GM21528 (cell line): ENCODE measurements around the gene POFUT2.

Experiments
- ATAC-seq: cut with Tn5 transposase; IDR thresholded peaks from one replicate; pipeline ENCODE4 v1.9.1; 2021; ENCODE audit warnings: mild to moderate bottlenecking, moderate library complexity; ENCODE audit not compliant: unreplicated experiment, low FRiP score

Gene POFUT2

GRCh38 chr21:45253633-45254459, 33.8 kb downstream of the POFUT2 start:
- ATAC-seq = no peak

- no peak for ATAC-seq
Observed at GRCh38 chr21:45253180-45253579, 34.5 kb downstream of the POFUT2 start.

- no peak for ATAC-seq
Observed at GRCh38 chr21:45252448-45252925, 35.2 kb downstream of the POFUT2 start.

- no peak for ATAC-seq
Observed at GRCh38 chr21:45251635-45252447, 35.9 kb downstream of the POFUT2 start.

- no peak for ATAC-seq
Observed at GRCh38 chr21:45250914-45251634, 36.6 kb downstream of the POFUT2 start.

- no peak for ATAC-seq
Observed at GRCh38 chr21:45250272-45250671, 37.4 kb downstream of the POFUT2 start.

GRCh38 chr21:45249626-45250025, 38.1 kb downstream of the POFUT2 start:
- no peak for ATAC-seq

- ATAC-seq = no peak
Observed at GRCh38 chr21:45248893-45249381, 38.8 kb downstream of the POFUT2 start.

- no peak for ATAC-seq
Observed at GRCh38 chr21:45248301-45248892, 39.3 kb downstream of the POFUT2 start.

- no peak for ATAC-seq
Observed at GRCh38 chr21:45246386-45247320, 41.0 kb downstream of the POFUT2 start.

GRCh38 chr21:45244799-45245340, 42.8 kb downstream of the POFUT2 start:
- no peak for ATAC-seq

GRCh38 chr21:45243603-45244002, 44.1 kb downstream of the POFUT2 start:
- ATAC-seq = no peak

- ATAC-seq = no peak
Observed at GRCh38 chr21:45241357-45241756, 46.3 kb downstream of the POFUT2 start.

GRCh38 chr21:45237401-45237800, 50.3 kb downstream of the POFUT2 start:
- no peak for ATAC-seq

GRCh38 chr21:45236481-45236880, 51.2 kb downstream of the POFUT2 start:
- no peak for ATAC-seq

- ATAC-seq = no peak
Observed at GRCh38 chr21:45235488-45235887, 52.2 kb downstream of the POFUT2 start.

- ATAC-seq = no peak
Observed at GRCh38 chr21:45234965-45235364, 52.7 kb downstream of the POFUT2 start.

- no peak for ATAC-seq
Observed at GRCh38 chr21:45234127-45234526, 53.6 kb downstream of the POFUT2 start.

- ATAC-seq = no peak
Observed at GRCh38 chr21:45231705-45232104, 56.0 kb downstream of the POFUT2 start.
